Esophagus squamous epithelium (tissue), 5 donors: ENCODE data around the gene PSAPL1. TPM values are rescaled to one million over a fixed set of nuclear protein-coding genes. Genes with fewer than 3 reads are reported as not detected.

Experiments used
- DNase-seq: peaks from one replicate; lab custom pipeline; 2025; lab: John Stamatoyannopoulos, UW
- H3K27ac ChIP-seq, 4 donors: fragments of 200-600 bp; sonication (generic); one replicate each; pipeline ENCODE4 v1.5.1; 2016 to 2019; ENCODE audit warnings: mild to moderate bottlenecking in 1 of 4
- H3K27me3 ChIP-seq, 4 donors: fragments of 200-600 bp; sonication (generic); 1 replicate in 3 of 4; 2 replicates in 1 of 4; pipeline versions ENCODE4 v1.5.1 to v1.6.0; 2017 to 2021; ENCODE audit warnings: antibody characterized with exemption in 1 of 4
- H3K36me3 ChIP-seq, 3 donors: fragments of 200-600 bp; sonication (generic); one replicate each; pipeline ENCODE4 v1.5.1; 2016 to 2019
- H3K4me1 ChIP-seq, 3 donors: fragments of 200-600 bp; sonication (generic); one replicate each; pipeline ENCODE4 v1.5.1; 2017 to 2019
- H3K4me3 ChIP-seq, 4 donors: fragments of 200-600 bp; sonication (generic); 1 replicate in 3 of 4; 2 replicates in 1 of 4; pipeline ENCODE4 v1.5.1; 2016 to 2019; ENCODE audit warnings: mild to moderate bottlenecking in 2 of 4, moderate library complexity in 1 of 4
- H3K9me3 ChIP-seq, 3 donors: fragments of 200-600 bp; sonication (generic); one replicate each; pipeline ENCODE4 v1.5.1; 2016 to 2019
- POLR2A ChIP-seq, 4 donors: fragments of 450-650 bp; IDR thresholded peaks; one replicate each; pipeline ENCODE4 v1.6.1; 2017; ENCODE audit warnings: antibody characterized with exemption in 4 of 4, mild to moderate bottlenecking in 4 of 4, moderate library complexity in 3 of 4
- WGBS, 2 donors: methylation state at CpG; one replicate each; pipeline ENCODE4 v1.1.5; 2018; 5-methylcytosine and 5-hydroxymethylcytosine counted together
- intact Hi-C: fragments of 100-400 bp; cut with DNase I; formaldehyde crosslinking; loops from one replicate; pipeline ENCODE4 v1.15.0; 2022
- total RNA-seq, 4 donors: library from RNA; depleted of rRNA; stranded (reverse); fragments of >200 nt; gene quantifications; one replicate each; pipeline ENCODE4 v1.1.0, GENCODE V29; 2016
- TF ChIP-seq, protein P1 (sequence below), 6 experiments: fragments of 450-650 bp in 4 of 6; fragments of 200-600 bp in 2 of 6; sonication (generic) in 2 of 6; IDR thresholded peaks; one replicate each; pipeline ENCODE4 v1.5.1; 2016 to 2019; ENCODE audit warnings: antibody characterized with exemption in 6 of 6, mild to moderate bottlenecking in 4 of 6, moderate library complexity in 4 of 6
- donor health status: DM: yes; HTN: yes; CAD: no.

PSAPL1 gene
- total RNA-seq, 4 donors from 2014 or later = under 0.01 to 0.15 (median 0.09) TPM; not detected in 1

DNA sequence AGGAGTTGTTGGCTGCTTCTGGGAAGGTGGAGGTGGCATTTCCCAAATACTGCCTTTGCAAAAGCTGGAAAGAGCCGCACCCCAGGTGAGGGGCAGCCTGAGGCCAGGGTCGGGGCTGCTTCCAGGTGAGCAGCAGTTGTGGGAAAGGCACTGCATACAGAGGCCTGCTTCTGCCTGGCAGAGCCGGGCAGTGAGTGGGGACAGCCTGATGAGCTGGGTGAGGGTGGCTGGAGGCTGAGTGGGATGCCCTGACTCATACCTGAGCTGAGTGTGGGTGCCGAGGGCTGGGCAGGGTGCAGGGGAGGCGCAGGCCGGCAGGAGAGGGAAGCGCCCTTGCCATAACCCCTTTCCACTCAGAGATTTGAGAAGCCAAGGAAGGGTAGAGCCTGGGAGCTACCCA lies 6.5 kb upstream of the PSAPL1 start:
- 73 to 100% methylated on average over 1 to 6 of the region's 7 CpGs for WGBS, 2 donors
- intact Hi-C loops = no loop called here

GRCh38 chr4:7439699-7440098 lies 5.0 kb upstream of the PSAPL1 start:
- Histone ChIP-seq H3K9me3 (no peaks in the 10 kb centered on the region), H3K4me3 (no peak overlapping the region), H3K27me3 (peaks cover 0 to 20% (median 0%) of the 10 kb centered on the region in 4 donors), H3K4me1 (peaks cover 0 to 6% (median 6%) of the 10 kb centered on the region in 3 donors), H3K27ac (no peak overlapping the region), H3K36me3 (no peaks in the 10 kb centered on the region)
- intact Hi-C loops = no loop called here
- WGBS, 2 donors = 80 to 82% methylated on average over 1 to 2 of the region's 2 CpGs
- no peak for DNase-seq
- no peak for TF ChIP-seq POLR2A (IDR thresholded peaks at IDR 0.05)
- TF ChIP-seq, protein P1, sequence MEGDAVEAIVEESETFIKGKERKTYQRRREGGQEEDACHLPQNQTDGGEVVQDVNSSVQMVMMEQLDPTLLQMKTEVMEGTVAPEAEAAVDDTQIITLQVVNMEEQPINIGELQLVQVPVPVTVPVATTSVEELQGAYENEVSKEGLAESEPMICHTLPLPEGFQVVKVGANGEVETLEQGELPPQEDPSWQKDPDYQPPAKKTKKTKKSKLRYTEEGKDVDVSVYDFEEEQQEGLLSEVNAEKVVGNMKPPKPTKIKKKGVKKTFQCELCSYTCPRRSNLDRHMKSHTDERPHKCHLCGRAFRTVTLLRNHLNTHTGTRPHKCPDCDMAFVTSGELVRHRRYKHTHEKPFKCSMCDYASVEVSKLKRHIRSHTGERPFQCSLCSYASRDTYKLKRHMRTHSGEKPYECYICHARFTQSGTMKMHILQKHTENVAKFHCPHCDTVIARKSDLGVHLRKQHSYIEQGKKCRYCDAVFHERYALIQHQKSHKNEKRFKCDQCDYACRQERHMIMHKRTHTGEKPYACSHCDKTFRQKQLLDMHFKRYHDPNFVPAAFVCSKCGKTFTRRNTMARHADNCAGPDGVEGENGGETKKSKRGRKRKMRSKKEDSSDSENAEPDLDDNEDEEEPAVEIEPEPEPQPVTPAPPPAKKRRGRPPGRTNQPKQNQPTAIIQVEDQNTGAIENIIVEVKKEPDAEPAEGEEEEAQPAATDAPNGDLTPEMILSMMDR (IDR thresholded peaks at IDR 0.05) = no peak

More for the DNA sequence above, 6.5 kb upstream of the PSAPL1 start:
- DNase-seq = no peak
- Histone ChIP-seq H3K27me3 (peaks cover 0 to 31% (median 0%) of the 10 kb centered on the region in 4 donors), H3K4me1 (no peaks in the 10 kb centered on the region), H3K4me3 (no peak overlapping the region), H3K36me3 (no peaks in the 10 kb centered on the region), H3K9me3 (no peaks in the 10 kb centered on the region), H3K27ac (no peak overlapping the region)
- no peak for TF ChIP-seq POLR2A (IDR thresholded peaks at IDR 0.05)
- TF ChIP-seq, protein P1 (IDR thresholded peaks at IDR 0.05) = no peak

- H3K27me3 ChIP-seq = peaks cover 0 to 9% (median 0%) of the 10 kb centered on the region in 4 donors
- intact Hi-C loops = no loop called here
- no peaks in the 10 kb centered on the region for H3K36me3 ChIP-seq
- no peaks in the 10 kb centered on the region for H3K9me3 ChIP-seq
- peaks cover 2 to 20% (median 10%) of the 10 kb centered on the region in 3 donors for H3K4me1 ChIP-seq
- DNase-seq = no peak
- H3K4me3 ChIP-seq = no peak overlapping the region
- no peak overlapping the region for H3K27ac ChIP-seq
- 69 to 76% methylated on average over 5 to 12 of the region's 13 CpGs for WGBS, 2 donors
- no peak for TF ChIP-seq POLR2A (IDR thresholded peaks at IDR 0.05)
- TF ChIP-seq, protein P1 (IDR thresholded peaks at IDR 0.05) = no peak
These were observed 1.5 kb upstream of the PSAPL1 start for GRCh38 chr4:7436256-7436655.

DNA sequence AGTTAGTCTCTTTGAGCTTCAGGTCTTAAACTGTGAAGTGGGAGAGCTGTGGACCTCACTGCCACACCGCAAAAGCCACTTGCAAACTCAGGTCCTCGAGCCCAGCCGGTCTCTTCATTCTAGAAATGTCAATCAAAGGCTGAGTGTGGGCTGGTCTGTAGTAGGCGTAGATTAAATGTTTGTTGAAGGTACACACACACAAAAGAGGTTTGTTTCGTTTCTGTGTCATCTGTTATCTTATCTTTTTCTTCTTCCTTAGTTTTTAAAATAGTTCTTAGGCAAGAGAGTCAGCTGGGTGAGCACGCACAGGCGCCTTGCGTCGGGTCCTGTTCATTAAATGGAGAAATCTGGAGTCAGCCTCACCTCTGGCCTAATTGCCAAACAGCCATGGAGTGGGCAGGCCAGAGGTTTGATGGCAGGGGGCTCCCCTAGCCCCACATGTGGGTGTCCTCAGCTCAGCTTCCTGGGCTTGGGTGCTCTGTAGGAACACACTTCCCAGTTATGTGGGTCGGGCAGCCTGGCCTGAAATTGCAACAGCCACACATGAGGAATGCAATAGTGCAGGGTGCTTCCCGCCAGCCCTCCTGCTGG lies 836 bp upstream of the PSAPL1 start:
- WGBS, 2 donors = 78 to 79% methylated on average over 10 to 11 of the region's 11 CpGs
- no peaks in the 10 kb centered on the region for H3K36me3 ChIP-seq
- no peak overlapping the region for H3K27ac ChIP-seq
- no peak for TF ChIP-seq POLR2A (IDR thresholded peaks at IDR 0.05)
- TF ChIP-seq, protein P1 (IDR thresholded peaks at IDR 0.05) = no peak
- H3K27me3 ChIP-seq = peaks cover 0 to 9% (median 0%) of the 10 kb centered on the region in 4 donors
- no peak overlapping the region for H3K4me3 ChIP-seq
- DNase-seq = no peak
- intact Hi-C loops = no loop called here
- H3K4me1 ChIP-seq = peaks cover 2 to 27% (median 10%) of the 10 kb centered on the region in 3 donors
- no peaks in the 10 kb centered on the region for H3K9me3 ChIP-seq

DNA sequence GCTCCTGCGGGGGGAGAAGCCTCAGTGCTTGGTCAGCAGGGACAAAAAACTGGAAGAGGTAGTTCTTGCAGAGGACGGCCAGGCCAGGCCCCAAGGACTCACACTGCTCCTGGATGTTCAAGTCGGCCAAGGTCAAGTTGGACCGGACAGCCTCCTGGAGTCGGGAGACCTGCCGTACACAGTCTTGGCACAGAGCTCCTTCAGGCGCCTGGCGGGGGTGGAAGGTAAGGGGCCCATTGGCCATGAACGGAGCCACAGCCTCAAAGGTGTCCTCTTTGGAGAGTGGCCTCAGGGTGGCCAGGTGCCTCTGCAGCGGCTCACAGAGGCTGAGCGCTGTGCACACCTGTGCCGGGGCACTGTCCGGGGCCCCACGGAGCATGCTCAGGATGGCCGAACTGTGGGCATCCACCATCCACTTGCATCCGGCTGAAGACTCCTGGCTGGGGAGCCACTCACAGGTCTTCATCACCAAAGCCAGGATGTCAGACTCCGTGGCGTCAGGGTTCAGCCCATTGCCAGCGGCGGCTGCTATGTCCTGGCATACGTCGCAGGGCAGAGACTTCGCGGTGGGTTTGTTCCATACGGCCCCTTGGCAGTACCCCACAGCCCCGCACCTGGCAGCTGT lies 477 bp downstream of the PSAPL1 start:
- Histone ChIP-seq H3K27ac (no peak overlapping the region), H3K4me1 (peaks cover 2 to 29% (median 10%) of the 10 kb centered on the region in 3 donors), H3K27me3 (peaks cover 0 to 9% (median 0%) of the 10 kb centered on the region in 4 donors), H3K9me3 (no peaks in the 10 kb centered on the region), H3K36me3 (no peaks in the 10 kb centered on the region), H3K4me3 (no peak overlapping the region)
- WGBS, 2 donors = 68 to 70% methylated on average over 8 to 12 of the region's 26 CpGs
- intact Hi-C loops = no loop called here
- no peak for DNase-seq
- TF ChIP-seq, protein P1 (IDR thresholded peaks at IDR 0.05) = no peak
- no peak for TF ChIP-seq POLR2A (IDR thresholded peaks at IDR 0.05)
